HepG2 (cell line): Measurements from ENCODE around the gene CH25H. TPM values are rescaled to one million over a fixed set of nuclear protein-coding genes. Genes with fewer than 3 reads are reported as not detected.

Experiments
- CCDC6 ChIP-seq: sonication (generic); formaldehyde crosslinking; IDR thresholded peaks from 2 replicates; pipeline ENCODE4 v1.8.1; 2022; ENCODE audit warnings: mild to moderate bottlenecking, missing genetic modification reagents, moderate library complexity
- CREB3 ChIP-seq: sonication (generic); formaldehyde crosslinking; IDR thresholded peaks from 2 replicates; pipeline ENCODE4 v1.5.0; 2020; ENCODE audit warnings: missing genetic modification reagents
- FOXJ3 ChIP-seq: sonication (generic); formaldehyde crosslinking; IDR thresholded peaks from 2 replicates; pipeline ENCODE4 v1.4.0; 2020; ENCODE audit warnings: missing genetic modification reagents, mild to moderate bottlenecking, borderline replicate concordance
- GATAD2A ChIP-seq: IDR thresholded peaks from 2 replicates; pipeline ENCODE4 v1.6.1; 2016
- HDAC2 ChIP-seq: sonication (generic); formaldehyde crosslinking; IDR thresholded peaks from 2 replicates; pipeline ENCODE4 v1.4.0; 2020; ENCODE audit warnings: missing genetic modification reagents
- HNF1B ChIP-seq: sonication (generic); formaldehyde crosslinking; IDR thresholded peaks from 2 replicates; pipeline ENCODE4 v1.5.1; 2020; ENCODE audit warnings: mild to moderate bottlenecking, moderate library complexity, missing genetic modification reagents
- KLF6 ChIP-seq: IDR thresholded peaks from 2 replicates; pipeline ENCODE4 v1.8.0; 2016; ENCODE audit warnings: missing biosample characterization, missing genetic modification reagents
- NFE2L2 ChIP-seq: fragments of 150-350 bp; IDR thresholded peaks from 2 replicates; pipeline ENCODE4 v1.6.1; 2014; ENCODE audit warnings: low read length
- NR3C1 ChIP-seq: sonication (generic); formaldehyde crosslinking; IDR thresholded peaks from 2 replicates; pipeline ENCODE4 v1.4.0; 2020; ENCODE audit warnings: missing genetic modification reagents
- RAD21 ChIP-seq: fragments of 450-650 bp; formaldehyde crosslinking; IDR thresholded peaks from 2 replicates; pipeline ENCODE4 v1.5.0; 2020; ENCODE audit warnings: mild to moderate bottlenecking
- RORA ChIP-seq: sonication (generic); formaldehyde crosslinking; IDR thresholded peaks from 2 replicates; pipeline ENCODE4 v1.5.0; 2020; ENCODE audit warnings: mild to moderate bottlenecking, missing genetic modification reagents, moderate library complexity
- SMAD3 ChIP-seq: sonication (generic); formaldehyde crosslinking; IDR thresholded peaks from 2 replicates; pipeline ENCODE4 v1.4.0; 2020; ENCODE audit warnings: missing genetic modification reagents
- STAG1 ChIP-seq: sonication (generic); formaldehyde crosslinking; IDR thresholded peaks from 2 replicates; pipeline ENCODE4 v1.4.0; 2020; ENCODE audit warnings: missing genetic modification reagents
- THRA ChIP-seq: sonication (generic); formaldehyde crosslinking; IDR thresholded peaks from 2 replicates; pipeline ENCODE4 v1.4.0; 2020; ENCODE audit warnings: missing genetic modification reagents, borderline replicate concordance
- ZC3H13 ChIP-seq: sonication (generic); formaldehyde crosslinking; IDR thresholded peaks from 2 replicates; pipeline ENCODE4 v1.8.1; 2023; ENCODE audit warnings: mild to moderate bottlenecking, missing genetic modification reagents, moderate library complexity
- ZNF256 ChIP-seq: sonication (generic); formaldehyde crosslinking; conservative IDR thresholded peaks from 2 replicates; pipeline ENCODE4 v1.4.0; 2020; ENCODE audit warnings: missing genetic modification reagents
- ZNF331 ChIP-seq: sonication (generic); formaldehyde crosslinking; IDR thresholded peaks from 2 replicates; pipeline ENCODE4 v1.4.0; 2020; ENCODE audit warnings: missing genetic modification reagents
- ZNF503 ChIP-seq: sonication (generic); formaldehyde crosslinking; IDR thresholded peaks from 2 replicates; pipeline ENCODE4 v1.4.0; 2020; ENCODE audit warnings: missing genetic modification reagents
- ZNF687 ChIP-seq: sonication (generic); formaldehyde crosslinking; IDR thresholded peaks from 2 replicates; pipeline ENCODE4 v1.5.1; 2020; ENCODE audit warnings: mild to moderate bottlenecking, missing genetic modification reagents, moderate library complexity
- ZNF775 ChIP-seq: sonication (generic); formaldehyde crosslinking; IDR thresholded peaks from 2 replicates; pipeline ENCODE4 v1.4.0; 2020; ENCODE audit warnings: missing genetic modification reagents, mild to moderate bottlenecking, moderate library complexity, borderline replicate concordance
- ZZZ3 ChIP-seq: sonication (generic); formaldehyde crosslinking; IDR thresholded peaks from 2 replicates; pipeline ENCODE4 v1.4.0; 2020; ENCODE audit warnings: missing genetic modification reagents, mild to moderate bottlenecking, borderline replicate concordance
- polyA plus RNA-seq, 8 experiments: library from polyadenylated mRNA; depleted of rRNA in 3 of 8; stranded (reverse) in 7 of 8; unstranded in 1 of 8; fragments of >200 nt; fragmentation: Illumina TruSeq in 4 of 8; extraction: Trizol in 4 of 8; gene quantifications; 2 replicates each; pipeline versions ENCODE4 v1.2.1 to v1.2.3, GENCODE V29; 2011 to 2016; ENCODE audit warnings: low read depth in 4 of 8, missing spikeins in 1 of 8, mixed read lengths in 1 of 8; ENCODE audit not compliant: insufficient read depth in 1 of 8
- total RNA-seq, 5 experiments: library from RNA; depleted of rRNA; stranded (reverse); fragments of >200 nt; fragmentation: Illumina TruSeq; extraction: Trizol; gene quantifications; 2 replicates each; pipeline ENCODE4 v1.2.3, GENCODE V29; 2016; ENCODE audit warnings: low read depth in 1 of 5

Gene CH25H
- total and polyA plus RNA-seq, 2 of the 13 experiments (the other 11 are each of a cell fraction or from before 2014, with no cell fraction given) = not detected

- peak; percentile 85 for TF ChIP-seq ZNF687
- no peak for TF ChIP-seq ZNF256 (CRISPR knock-in tag)
- no peak for TF ChIP-seq ZNF503 (CRISPR knock-in tag)
- TF ChIP-seq HDAC2 (CRISPR knock-in tag) = no peak
- TF ChIP-seq NFE2L2 = no peak
- TF ChIP-seq ZC3H13 = no peak
- TF ChIP-seq THRA (CRISPR knock-in tag) = no peak
- 0 out of 2 replicates have a peak, but pooled peaks have one; percentile 26 for TF ChIP-seq ZNF331 (CRISPR knock-in tag)
- TF ChIP-seq FOXJ3 (CRISPR knock-in tag) = no peak
- TF ChIP-seq ZZZ3 (CRISPR knock-in tag) = no peak
- no peak for TF ChIP-seq HNF1B (CRISPR knock-in tag)
- TF ChIP-seq SMAD3 (CRISPR knock-in tag) = no peak
- peak; percentile 45; the same call in 1 of the 2 replicates for TF ChIP-seq RAD21
- no peak for TF ChIP-seq ZNF775 (CRISPR knock-in tag)
- 0 out of 2 replicates have a peak, but pooled peaks have one; percentile 6 for TF ChIP-seq GATAD2A
- TF ChIP-seq CREB3 = no peak
- no peak for TF ChIP-seq KLF6
- no peak for TF ChIP-seq NR3C1 (CRISPR knock-in tag)
- TF ChIP-seq CCDC6 (CRISPR knock-in tag) = no peak
- no peak for TF ChIP-seq STAG1 (CRISPR knock-in tag)
- TF ChIP-seq RORA (CRISPR knock-in tag) = no peak
These were observed 44.5 kb upstream of the CH25H start, which contains the start of gene LIPA (continued) for GRCh38 chr10:89251409-89252224.
